GM21528 (cell line): Measurements from ENCODE around the gene HIPK4.
"Not testable (repeated sequence)": the region's sequence is repeated elsewhere in the genome, so short reads cannot be mapped to it uniquely, and the experiment has no call there.

ENCODE experiments used
- ATAC-seq: cut with Tn5 transposase; IDR thresholded peaks from one replicate; pipeline ENCODE4 v1.9.1; 2021; ENCODE audit warnings: mild to moderate bottlenecking, moderate library complexity; ENCODE audit not compliant: unreplicated experiment, low FRiP score

HIPK4 gene

DNA sequence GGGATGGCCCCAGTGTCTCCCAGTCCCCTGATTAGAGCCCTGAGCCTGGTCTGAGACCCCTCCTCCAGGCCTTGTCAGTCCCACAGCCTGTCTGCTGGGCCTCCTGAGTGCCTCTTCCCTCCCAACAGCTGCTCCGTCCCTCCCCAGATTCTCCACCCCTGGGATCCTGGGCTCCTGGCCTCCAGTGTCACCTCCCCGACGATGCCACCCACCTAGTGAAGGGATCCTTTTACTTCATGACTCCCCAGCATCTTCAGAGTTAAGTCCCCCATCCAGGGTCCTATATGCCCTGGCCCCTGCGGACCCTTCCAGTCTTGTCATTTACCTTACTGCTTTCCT, 27.6 kb upstream of the HIPK4 start:
- ATAC-seq, result no peak

GRCh38 chr19:40416918-40417642, 27.1 kb upstream of the HIPK4 start:
- no peak for ATAC-seq

GRCh38 chr19:40415768-40416167, 25.8 kb upstream of the HIPK4 start:
- no peak for ATAC-seq

GRCh38 chr19:40414542-40415535, 24.9 kb upstream of the HIPK4 start:
- ATAC-seq, result no peak

GRCh38 chr19:40413291-40413845, 23.4 kb upstream of the HIPK4 start, which contains the start of gene PRX:
TSS of gene PRX (minus strand) at chr19:40413378. CDS start at chr19:40407932, 5,446 bp downstream.
- no peak for ATAC-seq

- no peak for ATAC-seq
These were observed 22.9 kb upstream of the HIPK4 start for GRCh38 chr19:40412866-40413265.

DNA sequence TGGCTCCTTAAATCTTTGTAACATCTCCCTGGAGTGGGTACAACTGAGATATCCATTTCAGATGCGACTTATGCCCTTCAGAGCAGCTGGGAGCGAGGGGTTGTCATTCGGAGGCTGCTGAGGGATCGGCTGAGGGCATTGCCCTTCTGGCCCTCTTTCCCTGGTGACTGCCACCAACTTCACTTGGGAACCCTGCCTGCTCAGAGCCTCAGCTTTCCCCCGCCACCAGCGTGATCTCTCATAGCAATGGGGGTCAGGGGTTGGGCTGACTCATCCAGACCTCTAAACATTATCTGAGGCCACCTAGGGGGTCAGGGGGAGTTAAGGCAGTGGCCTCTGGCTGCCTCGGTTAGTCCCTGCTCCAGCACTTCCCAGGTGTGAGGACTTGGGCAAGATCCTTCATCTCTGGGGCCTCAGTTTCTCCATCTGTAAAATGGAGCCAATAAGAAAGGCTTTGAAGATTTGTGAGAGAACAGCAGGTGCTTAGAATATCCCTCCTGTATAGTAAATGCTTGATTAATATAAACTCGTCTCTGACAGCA, 22.0 kb upstream of the HIPK4 start:
- no peak for ATAC-seq

DNA sequence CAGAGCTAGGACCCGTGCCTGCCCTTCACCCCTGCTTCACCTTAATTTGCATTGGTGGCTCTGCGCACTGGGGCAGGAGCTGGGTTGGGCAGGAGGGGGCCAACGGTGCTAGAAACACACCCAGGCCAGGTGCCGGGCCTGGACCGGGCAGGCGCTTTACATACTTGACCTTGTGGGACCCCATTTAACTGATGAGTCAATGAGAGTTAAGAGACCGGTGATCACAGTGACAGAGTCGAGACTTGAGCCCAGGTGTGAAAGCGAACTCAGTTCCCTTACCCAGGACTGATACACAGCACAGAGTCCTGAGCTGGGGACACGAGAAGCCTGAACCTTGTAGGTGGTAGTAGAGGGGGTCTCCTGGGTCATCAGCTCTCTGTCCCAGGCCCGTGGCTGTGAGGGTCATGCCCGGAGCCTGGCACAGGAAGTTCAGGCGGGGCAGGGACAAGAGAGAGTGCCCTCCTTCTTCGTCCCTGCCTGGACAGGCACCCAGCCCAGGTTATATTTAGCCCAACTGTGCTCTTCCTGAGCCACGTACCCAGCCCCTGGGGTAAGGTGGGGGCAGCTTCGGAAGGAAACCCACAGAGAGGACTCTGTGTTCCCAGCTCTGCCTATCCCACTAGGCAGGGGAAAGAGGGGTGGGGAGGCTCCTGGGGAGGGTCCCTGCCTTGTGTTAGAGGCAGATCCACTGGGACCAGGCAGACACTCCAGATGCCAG, 21.3 kb upstream of the HIPK4 start:
- ATAC-seq, result no peak

- no peak for ATAC-seq
These were observed 20.0 kb upstream of the HIPK4 start for GRCh38 chr19:40410030-40410389.

DNA sequence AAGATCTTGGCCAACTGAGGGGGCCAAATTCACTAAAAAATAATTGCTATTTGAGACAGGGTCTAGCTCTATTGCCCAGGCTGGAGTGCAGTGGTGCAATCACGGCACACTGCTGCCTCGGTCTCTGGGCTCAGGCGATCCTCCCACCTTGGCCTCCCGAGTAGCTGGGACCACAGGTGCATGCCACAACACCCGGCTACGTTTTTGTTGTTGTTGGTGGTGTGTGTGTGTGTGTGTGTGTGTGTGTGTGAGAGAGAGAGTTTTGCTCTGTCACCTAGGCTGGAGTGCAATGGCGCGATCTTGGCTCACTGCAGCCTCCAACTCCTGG, 18.6 kb upstream of the HIPK4 start:
- ATAC-seq, result not testable (repeated sequence)

GRCh38 chr19:40407714-40408597, 18.0 kb upstream of the HIPK4 start:
- ATAC-seq, result no peak

- peak; percentile 64 for ATAC-seq
These were observed 13.4 kb upstream of the HIPK4 start for GRCh38 chr19:40403262-40403984.

DNA sequence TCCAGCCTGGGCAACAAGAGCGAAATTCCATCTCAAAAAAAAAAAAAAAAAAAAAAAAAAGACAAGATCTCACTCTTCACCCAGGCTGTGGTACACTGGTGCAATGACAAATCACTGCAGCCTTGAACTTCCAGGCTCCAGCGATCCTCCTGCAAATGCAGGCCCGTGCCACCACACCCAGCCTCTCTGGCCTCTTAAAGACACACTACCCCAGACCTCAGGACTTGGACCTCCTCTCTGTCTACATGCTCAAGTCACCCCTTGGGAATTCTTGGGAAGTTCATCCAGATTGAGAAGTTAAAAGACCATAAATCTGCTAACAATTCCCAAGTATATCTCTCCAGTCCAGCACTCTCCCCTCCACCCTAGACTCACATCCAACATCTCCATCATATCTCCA, 10.6 kb upstream of the HIPK4 start:
- no peak for ATAC-seq

- ATAC-seq, result no peak
These were observed 8.6 kb upstream of the HIPK4 start for GRCh38 chr19:40398417-40399131.

DNA sequence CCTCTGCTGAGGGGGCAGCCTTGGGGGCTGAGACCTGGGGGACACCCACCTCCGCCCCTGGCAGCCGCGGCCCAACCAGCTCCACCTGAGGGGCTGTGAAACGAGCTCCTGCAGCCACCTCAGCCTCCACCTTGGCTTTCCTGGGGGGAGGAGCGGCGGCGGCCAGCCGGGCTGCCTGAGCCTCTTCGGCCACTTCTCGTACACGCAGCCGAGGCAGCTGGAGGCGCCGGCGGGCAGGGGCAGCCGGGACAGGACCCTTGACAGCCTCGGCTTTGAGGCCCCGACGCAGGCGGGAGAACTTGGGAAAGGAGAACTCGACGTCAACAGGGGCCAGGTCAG, 7.6 kb upstream of the HIPK4 start:
- no peak for ATAC-seq

GRCh38 chr19:40396886-40397567, 7.0 kb upstream of the HIPK4 start:
- no peak for ATAC-seq

GRCh38 chr19:40395956-40396355, 6.0 kb upstream of the HIPK4 start:
- no peak for ATAC-seq

GRCh38 chr19:40394816-40395210, 4.8 kb upstream of the HIPK4 start:
- ATAC-seq, result no peak
